GM18858 (cell line): ENCODE results near the gene ARL2BP.
"Not testable (repeated sequence)": the region's sequence is repeated elsewhere in the genome, so short reads cannot be mapped to it uniquely, and the experiment has no call there.

Source experiments
- ATAC-seq: cut with Tn5 transposase; IDR thresholded peaks from one replicate; pipeline ENCODE4 v1.9.1; 2021; ENCODE audit not compliant: unreplicated experiment

Gene ARL2BP

DNA sequence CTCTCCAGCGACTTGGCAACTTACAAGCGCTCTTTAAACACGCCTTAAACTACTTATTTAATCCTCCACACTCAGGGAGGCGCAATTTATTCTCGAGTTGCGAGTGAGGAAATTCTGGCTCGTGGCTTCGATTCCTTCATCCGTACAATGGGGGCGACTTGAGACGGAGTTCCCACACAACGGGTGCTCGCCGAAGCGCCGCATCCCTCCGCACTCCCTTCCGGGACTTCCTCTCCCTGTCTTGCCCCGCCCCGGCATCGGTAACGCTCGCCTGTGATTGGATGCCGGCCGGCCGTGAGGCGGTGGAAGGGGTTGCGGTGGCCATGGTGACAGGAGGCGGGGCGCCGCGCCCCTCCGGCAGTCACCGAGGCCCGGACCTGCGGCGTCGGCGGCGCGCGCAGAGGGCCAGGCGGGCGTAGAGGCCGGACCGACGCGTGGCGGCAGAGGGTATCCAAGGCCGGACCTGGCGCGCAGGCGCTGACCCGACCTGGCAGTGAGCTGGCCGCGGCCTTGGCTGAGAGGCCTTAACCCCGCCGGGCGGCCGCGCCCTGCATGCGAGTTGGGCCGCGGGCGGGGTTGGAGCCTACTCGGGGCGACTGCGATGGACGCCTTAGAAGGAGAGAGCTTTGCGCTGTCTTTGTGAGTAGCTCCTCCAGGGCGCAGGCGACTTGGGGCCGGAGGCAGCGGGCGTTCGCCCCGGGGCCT lies at the start of gene ARL2BP:
TSS of gene ARL2BP (plus strand) at position 493 of the 705 bp plus-strand sequence. CDS start at position 602, 109 bp downstream.
- ATAC-seq: peak; percentile 86

DNA sequence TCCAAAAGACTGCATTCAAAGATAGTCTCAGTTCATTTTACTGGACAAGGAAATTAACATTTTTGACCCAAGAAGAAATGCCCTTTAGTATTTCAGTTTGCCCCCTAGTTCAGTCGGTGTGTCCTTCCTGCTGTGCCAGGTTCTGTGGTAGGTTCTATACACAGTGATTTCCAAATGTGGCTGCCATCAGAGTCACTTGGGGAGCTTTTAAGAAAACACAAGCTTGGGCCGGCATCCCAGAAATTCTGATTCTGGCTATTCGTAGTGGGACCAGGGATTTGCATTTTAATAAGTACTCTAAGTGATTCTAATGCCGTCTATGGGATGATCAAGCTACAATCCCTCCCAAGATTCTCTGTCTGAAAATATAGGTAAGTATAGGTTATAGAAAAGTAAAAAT lies 48.8 kb upstream of the ARL2BP start:
- no peak for ATAC-seq

DNA sequence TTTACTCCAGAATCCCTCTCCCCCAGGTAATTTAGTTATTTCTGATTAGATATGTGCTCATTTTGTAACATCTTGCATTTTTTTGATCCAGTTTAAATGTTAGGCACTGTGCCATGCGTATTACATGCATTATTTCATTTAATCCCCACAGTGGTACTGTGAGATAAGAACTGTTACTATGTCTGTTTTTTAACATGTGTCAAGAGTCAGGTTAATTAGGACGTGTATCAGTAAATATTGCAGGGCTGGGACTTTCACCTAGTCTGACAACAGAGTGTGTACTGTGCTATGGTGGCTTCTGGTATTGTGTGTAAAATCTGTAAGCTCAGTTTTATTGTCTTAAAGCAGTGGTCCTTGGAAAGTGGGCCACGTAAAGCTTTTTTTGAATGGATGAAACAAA lies 48.3 kb upstream of the ARL2BP start:
- no peak for ATAC-seq

DNA sequence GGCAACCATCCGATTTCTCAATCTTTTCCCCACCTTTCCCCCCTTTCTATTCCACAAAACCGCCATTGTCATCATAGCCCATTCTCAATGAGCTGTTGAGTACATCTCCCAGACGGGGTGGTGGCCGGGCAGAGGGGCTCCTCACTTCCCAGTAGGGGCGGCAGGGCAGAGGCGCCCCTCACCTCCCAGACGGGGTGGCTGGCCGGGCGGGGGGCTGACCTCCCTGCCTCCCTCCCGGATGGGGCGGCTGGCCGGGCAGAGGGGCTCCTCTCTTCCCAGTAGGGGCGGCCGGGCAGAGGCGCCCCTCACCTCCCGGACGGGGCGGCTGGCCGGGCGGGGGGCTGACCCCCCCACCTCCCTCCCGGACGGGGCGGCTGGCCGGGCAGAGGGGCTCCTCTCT lies 44.7 kb upstream of the ARL2BP start:
- ATAC-seq: not testable (repeated sequence)

DNA sequence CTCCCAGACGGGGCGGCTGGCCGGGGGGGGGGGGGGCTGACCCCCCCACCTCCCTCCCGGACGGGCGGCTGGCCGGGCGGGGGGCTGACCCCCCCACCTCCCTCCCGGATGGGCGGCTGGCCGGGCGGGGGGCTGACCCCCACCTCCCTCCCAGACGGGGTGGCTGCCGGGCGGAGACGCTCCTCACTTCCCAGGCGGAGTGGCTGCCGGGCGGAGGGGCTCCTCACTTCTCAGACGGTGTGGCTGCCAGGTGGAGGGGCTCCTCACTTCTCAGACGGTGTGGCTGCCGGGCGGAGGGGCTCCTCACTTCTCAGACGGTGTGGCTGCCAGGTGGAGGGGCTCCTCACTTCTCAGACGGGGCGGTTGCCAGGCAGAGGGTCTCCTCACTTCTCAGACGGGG lies 44.1 kb upstream of the ARL2BP start:
- ATAC-seq: not testable (repeated sequence)

DNA sequence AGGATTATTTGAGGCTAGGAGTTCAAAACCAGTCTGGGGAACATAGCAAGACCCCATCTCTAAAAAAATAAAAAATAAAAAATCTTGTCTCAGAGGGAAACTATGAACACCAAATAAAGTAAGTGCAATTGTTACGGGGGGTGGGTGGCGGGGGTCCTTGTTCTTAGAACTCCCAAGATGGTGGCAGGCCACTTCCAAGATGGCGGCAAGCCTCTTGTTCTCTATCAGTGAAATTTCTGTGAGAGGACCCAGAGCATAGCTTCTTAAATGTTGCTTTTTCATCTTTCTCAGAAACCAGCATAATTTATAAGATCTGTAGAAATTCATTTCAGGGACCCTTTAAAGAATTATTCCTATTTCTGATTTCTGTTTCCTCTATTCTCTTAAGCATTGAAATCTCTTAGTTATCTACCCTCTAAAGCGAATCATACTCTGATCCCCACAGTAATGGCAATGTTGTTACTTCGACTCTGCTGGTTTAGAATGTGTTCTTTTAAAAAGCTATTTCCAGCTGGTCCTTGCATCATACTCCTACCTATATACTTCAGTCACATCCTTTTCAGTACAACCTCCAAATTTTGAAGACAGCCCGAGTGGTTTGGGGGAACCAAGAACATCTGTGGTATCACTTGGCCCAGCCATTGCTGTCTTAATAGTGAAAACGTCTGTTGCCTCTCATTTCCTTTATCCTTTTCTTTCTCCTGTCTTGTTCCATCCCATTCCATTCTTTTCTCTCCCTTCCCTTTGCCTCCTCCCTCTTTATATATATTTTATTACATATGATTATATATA lies 42.8 kb upstream of the ARL2BP start:
- ATAC-seq: no peak

DNA sequence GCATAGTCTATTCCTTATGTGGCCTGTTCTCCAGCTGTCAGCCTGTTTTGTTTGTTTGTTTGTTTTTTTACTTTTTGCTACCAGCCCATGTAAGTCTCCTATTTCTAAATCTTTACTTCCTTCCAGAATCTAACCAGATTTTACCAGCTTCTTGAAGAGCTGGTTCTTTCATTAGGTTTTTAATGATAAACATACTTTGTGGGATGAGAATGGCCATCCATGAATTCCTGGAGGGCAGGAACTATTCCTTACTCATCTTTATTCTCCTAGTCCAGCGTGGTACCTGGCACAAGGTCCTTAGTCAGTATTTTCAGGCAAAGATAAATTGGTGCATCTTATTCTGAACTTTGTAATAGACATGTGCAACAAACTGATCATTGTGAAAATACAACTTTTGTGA lies 41.6 kb upstream of the ARL2BP start:
- ATAC-seq: no peak

DNA sequence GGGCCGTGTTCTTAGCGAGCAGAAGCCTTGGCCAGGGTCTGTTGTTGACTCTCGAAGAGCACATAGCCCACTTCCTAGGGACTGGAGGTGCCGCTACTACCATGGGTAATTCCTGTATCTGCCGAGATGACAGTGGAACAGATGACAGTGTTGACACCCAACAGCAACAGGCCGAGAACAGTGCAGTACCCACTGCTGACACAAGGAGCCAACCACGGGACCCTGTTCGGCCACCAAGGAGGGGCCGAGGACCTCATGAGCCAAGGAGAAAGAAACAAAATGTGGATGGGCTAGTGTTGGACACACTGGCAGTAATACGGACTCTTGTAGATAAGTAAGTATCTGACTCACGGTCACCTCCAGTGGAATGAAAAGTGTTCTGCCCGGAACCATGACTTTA lies 40.4 kb upstream of the ARL2BP start:
- ATAC-seq: no peak

DNA sequence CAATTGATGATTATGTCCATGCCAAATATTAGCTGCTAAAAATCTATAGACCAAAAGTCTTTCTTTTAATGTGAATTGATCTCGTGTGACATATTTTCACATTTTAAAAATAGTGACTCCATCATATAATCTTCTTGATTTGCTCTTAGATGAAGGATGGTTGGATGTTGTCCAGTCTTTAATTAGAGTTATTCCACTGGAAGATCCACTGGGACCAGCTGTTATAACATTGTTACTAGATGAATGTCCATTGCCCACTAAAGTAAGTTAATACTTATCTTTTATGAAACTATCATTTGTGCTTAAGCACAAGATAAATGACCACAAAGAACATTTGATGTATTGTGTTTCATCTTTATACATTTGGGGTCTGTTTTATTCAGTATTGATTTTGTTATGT lies 36.1 kb upstream of the ARL2BP start:
- ATAC-seq: no peak

DNA sequence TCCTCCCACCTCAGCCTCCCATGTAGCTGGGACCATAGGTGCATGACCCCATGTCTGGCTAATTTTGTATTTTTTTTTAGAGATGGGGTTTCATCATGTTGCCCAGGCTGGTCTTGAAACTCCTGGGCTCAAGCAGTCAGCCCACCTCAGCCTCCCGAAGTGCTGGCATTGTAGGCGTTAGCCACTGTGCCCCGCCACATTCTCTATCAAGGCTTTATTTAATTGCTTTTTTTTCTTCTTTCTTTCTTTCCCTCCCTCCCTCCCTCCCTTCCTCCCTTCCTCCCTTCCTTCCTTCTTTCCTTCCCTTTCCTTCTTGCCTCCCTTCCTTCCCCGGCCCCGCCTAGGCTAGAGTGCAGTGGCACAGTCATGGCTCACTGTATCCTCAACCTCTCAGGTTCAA lies 35.3 kb upstream of the ARL2BP start:
- ATAC-seq: no peak

DNA sequence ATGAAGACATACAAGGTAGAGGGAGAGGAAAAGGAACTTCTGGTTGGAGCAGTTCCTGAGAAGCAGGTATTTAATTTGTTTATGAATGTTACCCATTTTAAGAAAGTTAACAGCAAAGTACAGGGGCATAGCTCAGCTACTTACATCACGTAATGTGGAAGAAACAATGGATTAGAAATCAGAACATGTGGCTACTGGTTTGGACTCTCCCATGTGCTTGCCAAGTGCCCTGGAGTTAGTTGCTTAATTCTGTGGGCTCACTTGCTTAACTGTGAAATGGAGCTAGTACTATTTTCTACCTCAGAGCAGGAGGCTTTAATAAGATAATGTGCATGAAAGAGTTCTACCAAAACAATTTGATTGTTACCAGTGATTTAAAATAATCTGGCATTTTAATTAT lies 31.6 kb upstream of the ARL2BP start:
- ATAC-seq: no peak

DNA sequence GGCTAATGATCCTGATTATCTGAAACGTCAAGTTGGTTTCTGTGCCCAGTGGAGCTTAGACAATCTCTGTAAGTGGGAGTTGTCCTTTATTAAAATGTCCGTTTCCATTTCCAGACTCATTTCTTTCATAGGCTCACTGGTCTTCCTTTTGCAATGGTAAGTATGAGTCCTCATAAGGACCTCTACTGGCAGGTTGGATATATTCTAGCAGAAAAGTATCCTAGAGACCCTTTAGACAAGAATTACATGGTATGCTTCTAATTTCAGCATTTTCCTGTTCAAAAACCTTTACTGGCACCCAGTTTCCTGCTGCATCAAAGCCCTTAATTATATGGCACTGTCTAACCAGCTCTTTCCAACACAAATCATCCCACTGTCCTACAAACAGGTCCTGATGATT lies 28.1 kb upstream of the ARL2BP start:
- no peak for ATAC-seq

DNA sequence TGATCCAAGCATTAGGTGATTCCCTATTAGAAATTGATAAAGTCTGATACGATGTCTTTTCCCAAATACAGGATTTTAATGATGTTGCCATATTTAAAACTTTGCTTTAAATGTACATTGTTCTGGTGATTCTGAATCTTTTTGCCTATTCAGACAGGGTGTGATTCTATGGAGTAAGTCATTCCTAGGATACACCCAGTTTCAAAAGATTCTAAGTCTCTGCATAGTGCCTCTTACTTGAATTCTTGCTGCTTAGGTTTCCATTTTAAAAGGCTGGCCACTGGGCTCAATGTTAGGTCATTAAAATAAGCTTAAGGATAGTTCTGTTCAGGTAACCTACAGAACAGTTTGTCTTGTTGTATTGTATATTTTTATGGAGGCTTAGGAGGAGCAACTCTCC lies 22.0 kb upstream of the ARL2BP start:
- ATAC-seq: no peak

DNA sequence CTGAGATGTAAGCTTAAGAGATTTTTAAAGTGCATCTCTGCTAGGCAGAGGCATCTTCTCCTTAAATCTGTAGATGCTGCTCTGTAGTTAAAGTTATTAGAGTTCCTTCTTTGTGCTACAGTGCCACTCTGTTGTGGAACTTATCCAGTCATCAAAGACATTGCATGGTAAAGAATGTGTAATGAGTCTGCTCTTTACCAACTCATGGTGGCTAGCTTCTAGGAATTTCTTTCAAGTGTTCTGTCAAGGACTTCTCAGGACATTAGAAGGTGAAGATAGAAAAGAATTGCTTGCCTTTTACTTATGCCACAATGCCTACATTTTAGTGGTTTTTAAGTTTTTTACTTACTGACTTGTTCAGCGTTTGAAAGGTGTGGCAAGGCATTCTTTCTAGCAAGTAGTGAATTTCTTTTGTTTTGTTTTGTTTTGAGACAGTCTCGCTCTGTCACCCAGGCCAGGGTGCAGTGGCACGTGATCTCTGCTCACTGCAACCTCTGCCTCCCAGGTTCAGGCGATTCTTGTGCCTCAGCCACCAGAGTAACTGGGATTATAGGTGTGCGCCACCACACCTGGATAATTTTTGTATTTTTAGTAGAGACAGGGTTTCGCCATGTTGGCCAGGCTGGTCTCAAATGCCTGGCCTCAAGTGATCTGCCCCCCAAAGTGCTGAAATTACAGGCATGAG lies 20.3 kb upstream of the ARL2BP start:
- ATAC-seq: no peak

DNA sequence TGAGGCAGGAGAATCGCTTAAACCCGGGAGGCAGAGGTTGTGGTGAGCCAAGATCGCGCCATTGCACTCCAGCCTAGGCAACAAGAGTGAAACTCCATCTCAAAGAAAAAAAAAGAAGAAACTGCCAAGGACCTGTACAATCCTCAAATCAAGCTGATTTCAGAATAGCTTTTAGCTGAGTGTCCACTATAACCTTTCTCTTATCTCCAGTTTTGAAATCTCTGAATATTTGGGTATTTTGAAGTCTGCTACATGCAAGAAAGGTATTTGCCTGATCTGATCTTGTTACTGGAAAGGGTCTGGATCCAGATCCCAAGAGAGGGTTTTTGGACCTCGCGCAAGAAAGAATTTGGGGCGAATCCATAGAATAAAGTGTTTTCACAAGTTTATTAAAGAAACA lies 19.1 kb upstream of the ARL2BP start:
- ATAC-seq: no peak

DNA sequence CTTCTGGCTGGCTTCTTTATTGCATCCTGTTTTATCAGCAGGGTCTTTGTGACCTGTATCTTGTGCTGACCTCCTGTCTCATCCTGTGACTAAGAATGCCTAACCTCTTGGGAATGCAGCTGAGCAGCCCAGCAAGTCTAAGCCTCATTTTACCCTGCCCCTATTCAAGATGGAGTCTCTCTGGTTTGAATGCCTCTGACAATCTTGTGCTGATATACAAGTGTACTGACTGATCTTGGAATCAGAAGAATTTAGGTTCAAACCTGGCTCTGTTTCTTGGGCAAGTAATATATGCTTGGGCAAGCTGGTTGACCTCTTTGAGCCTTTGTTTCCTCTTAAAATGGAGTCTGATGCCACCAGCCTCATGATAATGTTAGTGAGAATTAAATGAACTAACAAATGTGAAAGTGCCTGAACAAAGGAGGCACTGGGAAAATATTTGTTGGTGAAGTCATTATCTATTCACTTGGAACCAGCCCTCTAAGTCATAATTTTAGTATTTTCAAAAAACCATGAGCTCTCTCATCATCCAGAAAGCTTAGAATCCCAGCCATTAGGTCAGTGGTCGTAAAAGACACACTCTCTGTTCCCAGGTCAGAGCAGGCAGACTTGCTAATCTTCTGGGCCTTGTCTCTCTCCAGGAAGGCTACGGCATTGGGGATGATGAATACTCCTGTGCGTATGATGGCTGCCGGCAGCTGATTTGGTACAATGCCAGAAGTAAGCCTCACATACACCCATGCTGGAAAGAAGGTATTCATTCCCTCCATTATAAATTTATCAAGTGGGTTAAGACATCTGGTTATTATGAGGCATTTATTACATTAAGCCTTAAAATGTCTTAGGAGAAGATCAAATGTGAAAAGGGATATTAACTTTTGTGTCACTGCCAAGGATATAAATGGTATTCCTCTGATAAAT lies 18.1 kb upstream of the ARL2BP start:
- no peak for ATAC-seq

DNA sequence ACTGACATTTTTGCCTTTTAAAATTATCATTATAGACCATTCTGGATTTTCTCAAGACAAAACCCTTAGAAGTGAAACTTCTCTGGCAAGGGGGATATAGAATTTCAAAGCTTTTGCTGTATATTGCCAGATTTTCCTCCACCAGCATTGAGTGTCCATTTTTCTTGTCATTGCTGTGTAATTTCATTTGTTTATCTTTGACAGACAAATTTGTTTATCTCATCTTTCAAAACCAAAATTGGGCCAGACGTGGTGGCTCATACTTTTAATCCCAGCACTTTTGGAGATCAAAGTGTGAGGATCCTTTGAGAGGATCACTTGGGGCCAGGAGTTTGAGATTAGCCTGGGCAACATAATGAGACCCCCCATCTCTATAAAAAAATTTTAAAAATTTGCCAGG lies 16.0 kb upstream of the ARL2BP start:
- no peak for ATAC-seq

DNA sequence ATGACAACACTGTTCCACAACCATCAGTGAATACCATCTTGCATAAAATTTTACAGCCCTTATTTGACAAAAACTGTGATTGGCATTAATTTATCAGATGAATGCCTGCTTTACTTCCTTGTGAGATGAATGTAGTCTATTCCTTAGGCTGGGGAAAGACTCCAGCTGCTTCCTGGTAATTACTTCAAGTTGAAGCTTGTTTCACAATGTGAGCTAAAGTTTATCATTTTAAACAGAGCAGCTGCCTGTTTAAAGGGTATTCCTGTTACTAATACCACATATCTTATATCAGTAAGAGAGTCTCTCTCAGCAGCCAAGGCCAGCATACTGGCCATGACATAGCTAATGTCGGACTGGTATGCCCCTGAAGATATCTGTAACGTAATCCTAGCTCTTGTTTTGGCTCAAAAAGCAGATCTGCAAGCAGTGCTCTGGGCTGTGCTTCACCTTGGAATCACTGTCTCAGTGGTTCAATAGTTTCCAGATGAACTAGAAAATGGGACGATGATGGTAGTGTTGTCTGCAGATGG lies 13.2 kb upstream of the ARL2BP start:
- ATAC-seq: no peak

DNA sequence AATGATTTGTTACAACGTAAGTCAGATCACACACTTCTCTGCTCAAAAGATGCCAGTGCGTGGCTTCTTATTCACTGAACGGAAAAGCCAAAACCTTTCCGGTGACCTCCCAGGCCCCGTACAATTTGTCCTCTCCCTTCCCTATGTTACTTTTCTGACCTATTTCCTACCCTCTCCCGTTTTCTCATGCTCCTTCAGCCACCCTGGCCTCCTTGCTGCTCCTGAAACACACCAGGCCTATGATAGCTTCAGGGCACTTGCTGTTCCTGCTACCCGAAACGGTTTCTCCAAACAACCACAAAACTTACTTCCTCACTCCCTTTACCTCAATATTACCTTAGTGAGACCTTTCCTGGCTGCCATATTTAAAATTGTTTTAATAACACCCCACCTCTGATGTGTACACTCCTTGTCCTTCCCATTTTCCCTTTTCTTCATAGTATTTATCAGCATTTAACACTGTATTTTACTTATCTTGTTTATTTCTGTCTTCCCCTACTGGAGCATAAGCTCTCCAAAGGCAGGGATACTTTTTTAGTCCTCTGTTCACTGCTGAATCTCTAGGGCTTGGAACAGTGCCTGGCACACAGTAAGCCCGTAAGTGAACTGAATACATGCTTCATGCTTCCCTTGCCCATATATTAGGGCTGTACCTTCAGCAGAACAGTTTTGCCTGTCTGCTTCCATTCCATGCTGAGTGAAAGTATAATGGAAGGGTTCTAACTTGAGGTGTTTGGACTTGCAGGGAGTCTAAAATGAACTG lies 10.9 kb upstream of the ARL2BP start:
- ATAC-seq: no peak

DNA sequence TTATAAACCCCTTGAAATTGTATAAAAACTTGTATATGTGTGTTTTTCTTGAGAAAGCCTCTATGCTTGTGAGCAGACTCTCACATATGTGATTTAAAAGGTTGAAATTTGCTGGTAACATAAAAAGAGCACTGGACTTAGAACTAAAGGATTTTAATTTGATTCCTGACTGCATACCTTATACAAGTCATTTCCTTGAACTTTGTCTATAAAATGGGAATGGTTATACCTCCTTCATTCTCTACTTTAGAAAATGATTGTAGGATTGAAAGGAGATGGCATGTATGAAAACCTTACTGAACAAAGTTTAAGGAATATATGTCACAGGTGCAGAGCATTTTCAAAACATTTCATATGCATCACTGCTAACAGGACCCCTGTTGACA lies 10.4 kb upstream of the ARL2BP start:
- ATAC-seq: no peak
